Measurements from ENCODE around the gene P2RX3.

DNA sequence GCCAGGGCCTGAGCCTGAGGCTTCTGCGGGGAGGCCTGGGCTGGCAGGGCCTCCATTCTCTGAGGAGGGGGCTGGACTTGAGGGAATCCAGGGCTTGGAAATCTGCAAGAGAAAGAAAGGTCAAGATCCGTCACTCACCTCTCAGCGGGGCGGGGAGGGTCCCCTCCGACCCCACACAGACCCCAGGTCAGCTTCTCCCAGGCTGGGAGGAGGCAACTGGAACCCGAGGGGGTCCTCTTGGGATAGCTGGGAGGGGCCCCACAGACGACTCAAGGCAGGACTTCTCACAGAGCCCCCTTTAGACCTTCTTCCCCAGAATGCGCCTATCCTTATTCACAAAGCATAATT, 24.4 kb upstream of the P2RX3 start:
- TF ChIP-seq, protein P1, sequence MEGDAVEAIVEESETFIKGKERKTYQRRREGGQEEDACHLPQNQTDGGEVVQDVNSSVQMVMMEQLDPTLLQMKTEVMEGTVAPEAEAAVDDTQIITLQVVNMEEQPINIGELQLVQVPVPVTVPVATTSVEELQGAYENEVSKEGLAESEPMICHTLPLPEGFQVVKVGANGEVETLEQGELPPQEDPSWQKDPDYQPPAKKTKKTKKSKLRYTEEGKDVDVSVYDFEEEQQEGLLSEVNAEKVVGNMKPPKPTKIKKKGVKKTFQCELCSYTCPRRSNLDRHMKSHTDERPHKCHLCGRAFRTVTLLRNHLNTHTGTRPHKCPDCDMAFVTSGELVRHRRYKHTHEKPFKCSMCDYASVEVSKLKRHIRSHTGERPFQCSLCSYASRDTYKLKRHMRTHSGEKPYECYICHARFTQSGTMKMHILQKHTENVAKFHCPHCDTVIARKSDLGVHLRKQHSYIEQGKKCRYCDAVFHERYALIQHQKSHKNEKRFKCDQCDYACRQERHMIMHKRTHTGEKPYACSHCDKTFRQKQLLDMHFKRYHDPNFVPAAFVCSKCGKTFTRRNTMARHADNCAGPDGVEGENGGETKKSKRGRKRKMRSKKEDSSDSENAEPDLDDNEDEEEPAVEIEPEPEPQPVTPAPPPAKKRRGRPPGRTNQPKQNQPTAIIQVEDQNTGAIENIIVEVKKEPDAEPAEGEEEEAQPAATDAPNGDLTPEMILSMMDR (IDR thresholded peaks at IDR 0.05) = no peak
- no peak for TF ChIP-seq POLR2A (IDR thresholded peaks at IDR 0.05)
